K562 (cell line): ENCODE data around the gene ETS2. TPM values are rescaled to one million over a fixed set of nuclear protein-coding genes. Genes with fewer than 3 reads are reported as not detected.

Source experiments
- polyA plus RNA-seq, 8 experiments: library from polyadenylated mRNA; depleted of rRNA in 4 of 8; stranded (reverse) in 5 of 8; unstranded in 3 of 8; fragments of >200 nt; fragmentation: Nextera tagmentation in 2 of 8; fragmentation: Illumina TruSeq in 1 of 8; extraction: Ambion mirVana in 2 of 8; extraction: Trizol in 1 of 8; gene quantifications; 2 replicates each; pipeline versions ENCODE4 v1.2.1 to v1.2.3, GENCODE V29; 2011 to 2014; ENCODE audit warnings: inconsistent platforms in 1 of 8, missing spikeins in 1 of 8
- total RNA-seq, 7 experiments: library from RNA; depleted of rRNA in 6 of 7; stranded (reverse); fragments of >200 nt in 6 of 7; fragmentation: Illumina TruSeq in 2 of 7; extraction: Trizol in 2 of 7; gene quantifications; 2 replicates each; pipeline versions ENCODE4 v1.2.1 to v1.2.3, GENCODE V29; 2011 to 2021; ENCODE audit warnings: low replicate concordance in 1 of 7
- TF ChIP-seq, protein P1 (sequence below): fragments of 200-600 bp; sonication (generic); IDR thresholded peaks from one replicate; pipeline ENCODE4 v1.6.1; 2012; ENCODE audit warnings: mild to moderate bottlenecking, low read depth, low read length, inconsistent platforms

ETS2 gene
- total and polyA plus RNA-seq, 9 of the 15 experiments (the other 6 are each of a cell fraction or from before 2014, with no cell fraction given), result 1.7 to 24.4 (median 12.2) TPM

DNA sequence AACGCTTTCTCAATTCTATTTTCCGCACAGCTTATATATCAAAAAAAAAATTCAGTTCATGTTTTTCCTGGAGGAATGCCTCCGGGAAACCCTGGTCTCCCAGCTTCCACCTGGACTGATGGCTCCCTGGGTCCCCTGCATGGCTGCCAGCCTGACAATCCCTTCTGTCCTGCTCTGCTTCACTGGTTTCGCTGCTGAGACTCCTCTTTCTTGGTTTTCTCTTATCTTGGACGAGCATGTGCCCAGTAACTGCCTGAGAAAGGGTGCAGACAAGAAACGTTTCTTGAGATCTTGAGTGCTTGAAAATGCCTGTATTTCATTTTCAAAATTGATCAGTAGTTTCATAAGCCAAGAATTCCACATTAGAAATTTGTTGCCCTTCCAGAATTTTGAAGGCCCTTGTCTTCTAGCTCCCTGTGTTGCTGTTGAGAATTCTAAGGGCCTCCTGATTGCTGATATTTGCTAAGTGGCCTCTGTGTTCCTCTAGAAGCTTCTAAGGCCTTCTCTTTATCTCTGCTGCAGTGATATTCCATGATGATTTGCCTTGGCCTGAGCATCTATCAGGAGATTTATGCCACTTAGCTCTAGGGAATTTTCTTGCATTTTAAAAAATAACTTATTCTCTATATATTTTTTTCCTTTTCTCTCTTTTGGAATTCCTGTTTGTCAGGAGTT lies 44.7 kb downstream of the ETS2 start (continued):
- TF ChIP-seq, protein P1, sequence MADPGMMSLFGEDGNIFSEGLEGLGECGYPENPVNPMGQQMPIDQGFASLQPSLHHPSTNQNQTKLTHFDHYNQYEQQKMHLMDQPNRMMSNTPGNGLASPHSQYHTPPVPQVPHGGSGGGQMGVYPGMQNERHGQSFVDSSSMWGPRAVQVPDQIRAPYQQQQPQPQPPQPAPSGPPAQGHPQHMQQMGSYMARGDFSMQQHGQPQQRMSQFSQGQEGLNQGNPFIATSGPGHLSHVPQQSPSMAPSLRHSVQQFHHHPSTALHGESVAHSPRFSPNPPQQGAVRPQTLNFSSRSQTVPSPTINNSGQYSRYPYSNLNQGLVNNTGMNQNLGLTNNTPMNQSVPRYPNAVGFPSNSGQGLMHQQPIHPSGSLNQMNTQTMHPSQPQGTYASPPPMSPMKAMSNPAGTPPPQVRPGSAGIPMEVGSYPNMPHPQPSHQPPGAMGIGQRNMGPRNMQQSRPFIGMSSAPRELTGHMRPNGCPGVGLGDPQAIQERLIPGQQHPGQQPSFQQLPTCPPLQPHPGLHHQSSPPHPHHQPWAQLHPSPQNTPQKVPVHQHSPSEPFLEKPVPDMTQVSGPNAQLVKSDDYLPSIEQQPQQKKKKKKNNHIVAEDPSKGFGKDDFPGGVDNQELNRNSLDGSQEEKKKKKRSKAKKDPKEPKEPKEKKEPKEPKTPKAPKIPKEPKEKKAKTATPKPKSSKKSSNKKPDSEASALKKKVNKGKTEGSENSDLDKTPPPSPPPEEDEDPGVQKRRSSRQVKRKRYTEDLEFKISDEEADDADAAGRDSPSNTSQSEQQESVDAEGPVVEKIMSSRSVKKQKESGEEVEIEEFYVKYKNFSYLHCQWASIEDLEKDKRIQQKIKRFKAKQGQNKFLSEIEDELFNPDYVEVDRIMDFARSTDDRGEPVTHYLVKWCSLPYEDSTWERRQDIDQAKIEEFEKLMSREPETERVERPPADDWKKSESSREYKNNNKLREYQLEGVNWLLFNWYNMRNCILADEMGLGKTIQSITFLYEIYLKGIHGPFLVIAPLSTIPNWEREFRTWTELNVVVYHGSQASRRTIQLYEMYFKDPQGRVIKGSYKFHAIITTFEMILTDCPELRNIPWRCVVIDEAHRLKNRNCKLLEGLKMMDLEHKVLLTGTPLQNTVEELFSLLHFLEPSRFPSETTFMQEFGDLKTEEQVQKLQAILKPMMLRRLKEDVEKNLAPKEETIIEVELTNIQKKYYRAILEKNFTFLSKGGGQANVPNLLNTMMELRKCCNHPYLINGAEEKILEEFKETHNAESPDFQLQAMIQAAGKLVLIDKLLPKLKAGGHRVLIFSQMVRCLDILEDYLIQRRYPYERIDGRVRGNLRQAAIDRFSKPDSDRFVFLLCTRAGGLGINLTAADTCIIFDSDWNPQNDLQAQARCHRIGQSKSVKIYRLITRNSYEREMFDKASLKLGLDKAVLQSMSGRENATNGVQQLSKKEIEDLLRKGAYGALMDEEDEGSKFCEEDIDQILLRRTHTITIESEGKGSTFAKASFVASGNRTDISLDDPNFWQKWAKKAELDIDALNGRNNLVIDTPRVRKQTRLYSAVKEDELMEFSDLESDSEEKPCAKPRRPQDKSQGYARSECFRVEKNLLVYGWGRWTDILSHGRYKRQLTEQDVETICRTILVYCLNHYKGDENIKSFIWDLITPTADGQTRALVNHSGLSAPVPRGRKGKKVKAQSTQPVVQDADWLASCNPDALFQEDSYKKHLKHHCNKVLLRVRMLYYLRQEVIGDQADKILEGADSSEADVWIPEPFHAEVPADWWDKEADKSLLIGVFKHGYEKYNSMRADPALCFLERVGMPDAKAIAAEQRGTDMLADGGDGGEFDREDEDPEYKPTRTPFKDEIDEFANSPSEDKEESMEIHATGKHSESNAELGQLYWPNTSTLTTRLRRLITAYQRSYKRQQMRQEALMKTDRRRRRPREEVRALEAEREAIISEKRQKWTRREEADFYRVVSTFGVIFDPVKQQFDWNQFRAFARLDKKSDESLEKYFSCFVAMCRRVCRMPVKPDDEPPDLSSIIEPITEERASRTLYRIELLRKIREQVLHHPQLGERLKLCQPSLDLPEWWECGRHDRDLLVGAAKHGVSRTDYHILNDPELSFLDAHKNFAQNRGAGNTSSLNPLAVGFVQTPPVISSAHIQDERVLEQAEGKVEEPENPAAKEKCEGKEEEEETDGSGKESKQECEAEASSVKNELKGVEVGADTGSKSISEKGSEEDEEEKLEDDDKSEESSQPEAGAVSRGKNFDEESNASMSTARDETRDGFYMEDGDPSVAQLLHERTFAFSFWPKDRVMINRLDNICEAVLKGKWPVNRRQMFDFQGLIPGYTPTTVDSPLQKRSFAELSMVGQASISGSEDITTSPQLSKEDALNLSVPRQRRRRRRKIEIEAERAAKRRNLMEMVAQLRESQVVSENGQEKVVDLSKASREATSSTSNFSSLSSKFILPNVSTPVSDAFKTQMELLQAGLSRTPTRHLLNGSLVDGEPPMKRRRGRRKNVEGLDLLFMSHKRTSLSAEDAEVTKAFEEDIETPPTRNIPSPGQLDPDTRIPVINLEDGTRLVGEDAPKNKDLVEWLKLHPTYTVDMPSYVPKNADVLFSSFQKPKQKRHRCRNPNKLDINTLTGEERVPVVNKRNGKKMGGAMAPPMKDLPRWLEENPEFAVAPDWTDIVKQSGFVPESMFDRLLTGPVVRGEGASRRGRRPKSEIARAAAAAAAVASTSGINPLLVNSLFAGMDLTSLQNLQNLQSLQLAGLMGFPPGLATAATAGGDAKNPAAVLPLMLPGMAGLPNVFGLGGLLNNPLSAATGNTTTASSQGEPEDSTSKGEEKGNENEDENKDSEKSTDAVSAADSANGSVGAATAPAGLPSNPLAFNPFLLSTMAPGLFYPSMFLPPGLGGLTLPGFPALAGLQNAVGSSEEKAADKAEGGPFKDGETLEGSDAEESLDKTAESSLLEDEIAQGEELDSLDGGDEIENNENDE, result no peak
